HG03139 (cell line): Measurements from ENCODE around the gene TESK1.
A peak's percentile ranks its signal among the peaks of the same experiment; 100 is the strongest.
"Not testable (repeated sequence)": the region's sequence is repeated elsewhere in the genome, so short reads cannot be mapped to it uniquely, and the experiment has no call there.

Experiments used
- ATAC-seq: cut with Tn5 transposase; IDR thresholded peaks from one replicate; pipeline ENCODE4 v1.9.1; 2021; ENCODE audit not compliant: unreplicated experiment

Gene TESK1

GRCh38 chr9:35612843-35613242 is 7.8 kb downstream of the TESK1 start:
- no peak for ATAC-seq

DNA sequence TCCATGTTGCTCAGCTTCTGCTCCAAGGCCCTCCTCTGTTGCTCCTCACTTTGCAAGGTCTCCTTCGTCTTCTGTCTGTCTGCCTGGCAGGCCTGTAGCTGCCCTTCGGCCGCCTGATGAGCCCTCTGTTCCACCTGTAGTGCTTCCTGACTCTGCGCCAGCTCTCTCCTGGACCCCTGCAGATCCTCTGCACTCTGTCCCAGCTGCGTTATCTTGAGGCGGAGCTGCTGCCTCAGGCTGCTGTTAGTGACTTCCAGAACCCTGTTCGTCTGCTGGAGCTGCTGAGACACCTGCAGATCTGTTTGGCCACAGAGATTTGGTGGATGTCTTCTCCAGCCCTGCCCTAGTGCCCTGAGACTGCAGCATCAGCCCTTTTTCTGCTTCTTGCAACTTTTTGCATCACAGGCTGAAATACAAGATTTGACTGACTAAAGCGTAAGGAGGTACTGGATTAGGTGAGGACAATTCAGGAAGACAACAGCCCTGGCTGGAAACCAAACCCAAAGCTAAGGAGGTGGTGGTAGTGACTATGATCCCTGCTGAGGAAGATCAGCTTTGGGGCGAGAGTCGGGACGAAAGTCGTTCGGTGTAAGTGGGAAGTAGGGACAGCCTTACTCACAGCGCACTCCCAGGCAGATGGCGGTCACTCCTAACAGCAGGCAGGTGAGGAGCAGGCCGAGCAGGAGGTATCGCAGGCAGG is 11.1 kb downstream of the TESK1 start:
- no peak for ATAC-seq

DNA sequence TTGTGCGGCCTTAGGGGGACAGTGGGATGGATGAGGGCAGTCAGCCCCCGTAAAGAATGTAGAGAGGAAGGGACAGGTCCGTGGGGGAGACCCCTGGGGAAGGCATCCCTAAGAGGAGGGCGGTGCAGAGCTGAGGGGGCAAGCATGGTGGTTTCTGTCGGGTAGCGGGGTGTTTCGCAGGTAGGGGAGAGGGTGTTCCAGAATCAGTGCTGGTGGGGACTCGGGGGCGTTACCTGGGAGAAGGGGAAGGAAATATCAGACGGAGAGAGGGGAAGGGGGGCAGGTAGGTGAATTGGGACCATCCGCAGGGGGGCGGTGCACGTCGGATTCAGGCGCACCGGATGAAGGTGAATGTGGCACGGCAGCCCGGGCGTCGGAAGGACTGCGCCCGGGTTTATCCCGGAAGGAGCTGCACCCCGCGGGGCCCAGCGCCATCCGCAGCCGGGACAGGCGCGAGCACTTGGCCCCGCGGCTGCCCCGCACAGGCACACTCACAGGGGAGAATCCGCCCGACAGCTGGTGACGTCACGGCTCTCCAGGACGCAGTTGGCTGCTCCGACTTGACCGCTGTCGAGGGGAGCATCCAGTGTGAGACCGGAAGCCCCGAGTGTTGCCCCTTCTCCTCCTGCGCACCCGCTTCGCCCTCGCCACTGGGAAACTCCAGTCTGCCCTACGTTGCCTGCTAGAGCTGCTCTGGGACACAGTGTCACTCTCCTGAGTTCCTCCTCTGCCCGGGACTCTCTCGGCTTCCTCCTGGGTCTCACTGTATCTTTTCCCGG is 11.8 kb downstream of the TESK1 start:
- ATAC-seq, result peak; percentile 33

- no peak for ATAC-seq
These were observed 12.5 kb downstream of the TESK1 start for GRCh38 chr9:35617548-35617947.

DNA sequence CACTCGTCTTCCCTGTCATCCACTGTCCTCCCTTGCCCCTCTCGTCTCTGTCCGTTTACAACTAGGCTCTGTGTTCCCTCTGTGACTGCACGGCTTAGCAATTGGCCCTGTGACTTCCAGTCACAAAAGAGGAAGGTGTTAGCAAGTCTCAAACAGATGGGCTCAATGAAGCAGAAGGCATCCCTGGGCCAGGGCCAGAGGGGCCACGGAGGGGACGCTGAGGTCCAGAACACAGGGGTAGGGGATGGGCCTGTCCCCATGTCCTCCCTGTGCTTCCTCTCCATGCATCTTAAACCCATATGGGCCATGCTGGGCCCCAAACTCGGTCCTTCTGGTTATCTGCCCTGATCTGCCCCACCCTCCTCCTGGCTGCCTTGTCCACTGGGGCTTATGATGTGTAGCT is 13.3 kb downstream of the TESK1 start, which contains the start of gene CD72:
CD72 (minus strand) TSS at position 89 of the 403 bp plus-strand sequence. CDS start 110 bp downstream, outside the sequence.
- no peak for ATAC-seq

- no peak for ATAC-seq
These were observed 14.1 kb downstream of the TESK1 start for GRCh38 chr9:35618854-35619799.

DNA sequence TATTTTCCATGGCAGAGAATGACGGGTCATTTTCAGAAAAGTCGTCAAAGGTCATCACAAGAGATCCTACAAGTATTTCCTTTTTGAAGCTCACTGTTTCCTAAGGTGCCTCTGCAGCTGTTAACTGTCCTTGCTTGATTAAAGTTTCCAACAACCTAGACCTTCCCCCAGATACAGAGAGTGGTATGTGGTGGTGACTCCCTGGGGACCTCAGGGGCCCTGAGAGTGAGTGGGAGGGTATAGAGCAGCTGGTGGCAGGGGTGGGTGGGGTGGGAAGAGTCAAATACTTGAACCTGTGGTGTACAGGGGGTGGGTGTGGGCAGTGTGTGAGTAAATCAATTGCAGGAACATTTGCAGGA is 14.7 kb downstream of the TESK1 start:
- no peak for ATAC-seq

GRCh38 chr9:35627575-35627974 is 22.5 kb downstream of the TESK1 start:
- ATAC-seq, result no peak

- ATAC-seq, result no peak
These were observed 23.4 kb downstream of the TESK1 start for GRCh38 chr9:35628389-35628991.

- no peak for ATAC-seq
These were observed 24.5 kb downstream of the TESK1 start for GRCh38 chr9:35629597-35629996.

- ATAC-seq, result no peak
These were observed 30.7 kb downstream of the TESK1 start for GRCh38 chr9:35635730-35636129.

GRCh38 chr9:35636135-35636876 is 31.2 kb downstream of the TESK1 start:
- no peak for ATAC-seq

- not testable (repeated sequence) for ATAC-seq
These were observed 31.8 kb downstream of the TESK1 start for GRCh38 chr9:35636877-35637246.

DNA sequence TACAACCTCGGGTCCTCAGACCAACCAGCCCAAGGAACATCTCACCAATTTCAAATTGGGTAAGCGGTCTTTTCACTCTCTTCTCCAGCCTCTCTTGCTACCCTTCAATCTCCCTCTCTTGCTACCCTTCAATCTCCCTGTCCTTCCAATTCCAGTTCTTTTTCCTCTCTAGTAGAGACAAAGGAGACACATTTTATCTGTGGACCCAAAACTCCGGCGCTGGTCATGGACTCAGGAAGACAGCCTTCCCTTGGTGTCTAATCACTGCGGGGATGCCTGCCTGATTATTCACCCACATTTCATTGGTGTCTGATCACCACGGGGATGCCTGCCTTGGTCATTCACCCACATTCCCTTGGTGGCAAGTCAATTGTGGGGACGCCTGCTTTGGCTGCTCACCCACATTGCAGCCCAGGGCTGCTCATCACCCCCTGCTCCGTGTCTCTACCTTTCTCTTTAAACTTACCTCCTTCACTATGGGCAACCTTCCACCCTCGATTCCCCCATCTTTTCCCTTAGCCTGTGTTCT is 32.4 kb downstream of the TESK1 start:
- ATAC-seq, result not testable (repeated sequence)

DNA sequence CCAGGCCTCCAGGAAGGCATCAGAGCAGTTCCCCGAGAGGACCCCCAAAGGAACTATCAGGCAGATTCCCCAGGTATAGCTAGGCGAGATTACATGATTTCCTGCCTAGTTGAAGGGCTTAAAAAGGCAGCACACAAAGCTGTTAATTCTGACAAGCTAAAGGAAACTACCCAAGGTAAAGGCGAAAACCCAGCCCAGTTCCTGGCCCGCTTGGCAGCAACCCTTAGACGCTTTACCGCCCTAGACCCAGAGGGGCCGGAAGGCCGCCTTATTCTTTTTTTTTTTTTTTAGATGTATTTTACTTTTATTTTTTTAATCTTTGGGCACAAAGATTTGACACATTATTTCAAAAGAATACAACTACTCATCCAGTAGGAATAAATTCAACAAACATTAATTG is 33.7 kb downstream of the TESK1 start:
- not testable (repeated sequence) for ATAC-seq

- not testable (repeated sequence) for ATAC-seq
These were observed 34.2 kb downstream of the TESK1 start for GRCh38 chr9:35639225-35639624.

DNA sequence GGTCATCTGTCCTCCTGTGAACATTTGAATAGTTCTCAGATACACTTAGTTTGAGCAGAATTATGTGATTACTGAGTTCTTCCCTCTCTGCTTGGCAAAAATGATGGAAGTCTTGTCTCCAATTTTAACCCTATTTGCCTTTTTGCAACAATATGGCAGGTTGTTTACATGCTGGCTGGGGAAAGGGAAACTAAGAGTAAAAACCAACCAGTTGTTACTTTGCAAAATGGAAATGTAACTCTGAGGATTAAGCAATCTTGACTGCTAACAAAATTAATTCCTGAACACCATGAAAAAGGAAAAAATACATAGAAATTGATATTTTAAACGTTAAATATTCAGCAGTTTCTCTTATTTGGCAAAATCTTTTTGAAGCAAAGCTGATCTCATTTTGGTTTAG is 34.6 kb downstream of the TESK1 start:
- no peak for ATAC-seq

- not testable (repeated sequence) for ATAC-seq
These were observed 35.4 kb downstream of the TESK1 start for GRCh38 chr9:35640431-35640830.

GRCh38 chr9:35641478-35641877 is 36.4 kb downstream of the TESK1 start:
- not testable (repeated sequence) for ATAC-seq

DNA sequence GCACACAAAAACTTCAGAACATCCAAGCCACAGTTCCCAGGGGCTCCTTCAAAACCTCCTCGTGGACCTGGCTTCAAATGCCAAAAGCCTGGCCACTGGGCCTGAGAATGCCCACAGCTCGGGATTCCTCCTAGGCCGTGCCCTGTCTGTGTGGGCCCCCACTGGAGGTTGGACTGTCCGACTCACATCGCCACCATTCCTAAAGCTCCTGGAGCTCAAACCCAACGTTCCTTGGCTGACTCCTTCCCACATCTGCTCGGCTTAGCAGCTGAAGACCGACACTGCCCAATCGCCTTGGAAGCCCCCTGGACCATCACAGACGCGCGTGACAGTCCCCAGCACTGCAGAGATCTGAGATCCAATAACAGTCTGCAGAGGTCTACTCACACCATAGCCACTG is 38.0 kb downstream of the TESK1 start:
- no peak for ATAC-seq
